ENCODE results near the gene PELI3. TPM values are rescaled to one million over a fixed set of nuclear protein-coding genes. Genes with fewer than 3 reads are reported as not detected.

The PELI3 gene
- total RNA-seq, 4 donors from 2014 or later: 11.4 to 21.8 (median 14.7) TPM

DNA sequence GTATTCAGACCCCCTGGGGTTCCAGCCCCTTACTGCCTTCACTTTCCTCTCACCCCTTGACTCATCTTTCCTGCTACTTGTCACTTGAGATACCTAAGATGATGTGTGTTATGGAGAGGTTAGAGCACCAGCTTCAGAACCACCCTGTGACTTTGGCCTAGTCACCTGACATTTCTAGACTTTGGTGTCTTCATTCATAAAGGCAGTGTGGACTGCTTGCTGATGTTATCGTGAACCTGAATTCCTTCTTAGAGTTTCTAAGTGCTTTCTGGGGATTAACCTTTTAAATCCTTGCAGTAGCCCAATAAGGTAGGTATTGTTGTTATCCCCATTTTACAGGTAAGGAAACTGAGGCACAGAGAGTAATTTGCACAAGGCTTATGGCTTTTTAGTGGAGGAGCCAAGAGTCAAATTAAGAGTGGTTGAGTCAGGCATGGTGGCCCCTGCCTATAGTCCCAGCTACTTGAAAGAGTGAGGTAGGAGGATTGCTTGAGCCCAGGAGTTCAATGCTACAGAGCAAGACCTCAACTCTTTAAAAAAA, 38.6 kb downstream of the PELI3 start:
- intact Hi-C loops (cut with DNase I): no loop called here
- DNase-seq: no peak
- Histone ChIP-seq H3K9me3 (no peaks in the 10 kb centered on the region), H3K27me3 (no peaks in the 10 kb centered on the region), H3K27ac (no peak overlapping the region), H3K4me1 (peaks cover 0 to 3% of the 10 kb centered on the region in 2 donors), H3K4me3 (replicated peaks in 1 of 3) (no peak overlapping the region), H3K36me3 (peaks cover 1 to 3% of the 10 kb centered on the region in 2 donors)
- 90 to 95% methylated on average over 1 of the region's 1 CpG for WGBS, 2 donors
- TF ChIP-seq, protein P1, sequence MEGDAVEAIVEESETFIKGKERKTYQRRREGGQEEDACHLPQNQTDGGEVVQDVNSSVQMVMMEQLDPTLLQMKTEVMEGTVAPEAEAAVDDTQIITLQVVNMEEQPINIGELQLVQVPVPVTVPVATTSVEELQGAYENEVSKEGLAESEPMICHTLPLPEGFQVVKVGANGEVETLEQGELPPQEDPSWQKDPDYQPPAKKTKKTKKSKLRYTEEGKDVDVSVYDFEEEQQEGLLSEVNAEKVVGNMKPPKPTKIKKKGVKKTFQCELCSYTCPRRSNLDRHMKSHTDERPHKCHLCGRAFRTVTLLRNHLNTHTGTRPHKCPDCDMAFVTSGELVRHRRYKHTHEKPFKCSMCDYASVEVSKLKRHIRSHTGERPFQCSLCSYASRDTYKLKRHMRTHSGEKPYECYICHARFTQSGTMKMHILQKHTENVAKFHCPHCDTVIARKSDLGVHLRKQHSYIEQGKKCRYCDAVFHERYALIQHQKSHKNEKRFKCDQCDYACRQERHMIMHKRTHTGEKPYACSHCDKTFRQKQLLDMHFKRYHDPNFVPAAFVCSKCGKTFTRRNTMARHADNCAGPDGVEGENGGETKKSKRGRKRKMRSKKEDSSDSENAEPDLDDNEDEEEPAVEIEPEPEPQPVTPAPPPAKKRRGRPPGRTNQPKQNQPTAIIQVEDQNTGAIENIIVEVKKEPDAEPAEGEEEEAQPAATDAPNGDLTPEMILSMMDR (IDR thresholded peaks at IDR 0.05): no peak
- TF ChIP-seq POLR2A (IDR thresholded peaks at IDR 0.05): no peak

DNA sequence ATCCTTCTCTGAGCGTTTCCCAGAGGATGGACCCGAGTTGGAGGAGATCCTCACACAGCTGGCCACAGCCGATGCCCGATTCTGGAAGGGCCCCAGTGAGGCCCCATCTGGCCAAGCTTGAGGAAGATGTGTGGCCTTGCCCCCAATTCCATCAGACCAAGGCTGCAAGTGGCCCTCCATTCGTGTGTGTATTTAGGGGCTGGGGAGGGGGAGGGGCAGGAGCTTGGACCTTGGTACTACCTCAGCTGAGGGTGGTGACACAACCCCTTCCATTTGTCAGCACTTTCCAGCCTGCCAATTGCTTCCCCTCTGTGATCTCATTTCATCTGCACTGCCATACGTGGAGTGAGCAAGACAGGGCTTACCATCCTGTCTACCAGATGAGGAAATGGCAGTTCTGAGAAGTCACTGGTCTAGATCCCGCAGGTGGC, 42.4 kb downstream of the PELI3 start:
- H3K27me3 ChIP-seq: no peaks in the 10 kb centered on the region
- H3K36me3 ChIP-seq: peaks cover 0 to 3% of the 10 kb centered on the region in 2 donors
- no peak overlapping the region for H3K4me3 ChIP-seq (replicated peaks in 1 of 3)
- H3K4me1 ChIP-seq: peaks cover 0 to 10% of the 10 kb centered on the region in 2 donors
- no peak for TF ChIP-seq POLR2A (IDR thresholded peaks at IDR 0.05)
- TF ChIP-seq, protein P1 (IDR thresholded peaks at IDR 0.05): no peak
- no peaks in the 10 kb centered on the region for H3K9me3 ChIP-seq
- intact Hi-C loops (cut with DNase I): no loop called here
- 86 to 90% methylated on average over 5 to 7 of the region's 7 CpGs for WGBS, 2 donors
- no peak overlapping the region for H3K27ac ChIP-seq
- DNase-seq: no peak

DNA sequence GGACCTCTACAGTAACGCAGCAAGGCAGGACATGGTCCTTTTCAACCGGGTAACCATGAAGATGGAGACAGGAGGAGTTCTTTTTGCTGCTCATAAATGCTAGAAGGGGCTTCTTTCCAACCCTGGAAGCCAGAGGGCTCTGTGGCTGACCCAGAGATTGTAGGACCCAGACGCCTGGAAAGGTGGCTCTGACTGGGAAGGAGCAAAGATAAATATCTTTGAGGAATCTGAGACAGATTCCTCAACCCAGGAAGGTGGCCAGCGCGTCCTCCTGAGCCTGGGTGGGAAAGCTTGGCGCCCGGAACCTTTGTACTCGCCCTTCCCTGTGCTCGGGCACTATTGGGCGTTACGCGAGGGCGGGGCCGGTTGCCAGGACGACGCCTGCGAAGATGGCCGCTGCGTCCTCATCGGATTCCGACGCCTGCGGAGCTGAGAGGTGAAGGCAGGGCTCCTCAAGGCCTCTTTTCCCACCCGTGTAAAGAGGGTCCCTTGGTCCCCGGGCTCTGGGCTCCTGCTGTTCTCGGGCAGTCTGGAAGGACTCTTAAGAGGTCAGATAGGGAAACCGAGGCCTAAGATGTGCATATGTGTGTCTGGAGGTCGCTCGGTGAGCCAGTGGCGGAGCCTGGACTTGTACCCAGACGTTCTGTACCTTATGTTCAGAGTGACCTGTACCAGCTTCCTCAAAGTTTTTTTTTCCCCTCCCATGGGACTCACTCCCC, 43.7 kb downstream of the PELI3 start, which contains the start of gene BBS1:
Gene BBS1, plus strand, starts transcription at position 365 of the 719 bp plus-strand sequence. Its CDS starts 25 bp downstream, at position 390.
- Histone ChIP-seq H3K4me3 (replicated peaks in 1 of 3) (peak within 1 kb of the TSS; percentile 55 to 75 (median 75)), H3K27ac (peak within 1 kb of the TSS in 1 of 3 donors; percentile 59), H3K36me3 (peaks cover 0 to 5% of the 10 kb centered on the region in 2 donors), H3K4me1 (peaks cover 0 to 10% of the 10 kb centered on the region in 2 donors), H3K9me3 (no peaks in the 10 kb centered on the region), H3K27me3 (no peaks in the 10 kb centered on the region)
- DNase-seq: peak; percentile 85 to 87
- intact Hi-C loops (cut with DNase I): no loop called here
- 2 to 3% methylated on average over 11 to 25 of the region's 31 CpGs for WGBS, 2 donors
- TF ChIP-seq, protein P1 (IDR thresholded peaks at IDR 0.05): no peak
- TF ChIP-seq POLR2A (IDR thresholded peaks at IDR 0.05): peak in 1 of 2 donors; percentile 67

DNA sequence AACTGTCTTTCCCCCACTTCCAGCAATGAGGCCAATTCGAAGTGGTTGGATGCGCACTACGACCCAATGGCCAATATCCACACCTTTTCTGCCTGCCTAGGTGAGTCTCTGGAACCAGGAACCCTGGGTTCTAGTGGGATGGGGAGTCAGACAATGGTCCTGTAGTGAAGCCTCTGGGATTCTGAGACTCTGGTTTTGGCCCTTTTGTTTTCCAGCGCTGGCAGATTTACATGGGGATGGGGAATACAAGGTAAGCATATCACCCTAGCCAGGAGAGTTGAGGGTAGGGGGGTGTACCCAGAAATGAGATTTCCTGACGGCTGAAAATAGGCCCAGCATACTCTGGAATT, 44.3 kb downstream of the PELI3 start:
- no peak for DNase-seq
- intact Hi-C loops (cut with DNase I): no loop called here
- Histone ChIP-seq H3K27ac (peak overlapping the region in 1 of 3 donors; percentile 59), H3K4me1 (peaks cover 0 to 10% of the 10 kb centered on the region in 2 donors), H3K36me3 (peaks cover 0 to 5% of the 10 kb centered on the region in 2 donors), H3K27me3 (no peaks in the 10 kb centered on the region), H3K9me3 (no peaks in the 10 kb centered on the region), H3K4me3 (replicated peaks in 1 of 3) (peak overlapping the region; percentile 55 to 75 (median 75))
- TF ChIP-seq POLR2A (IDR thresholded peaks at IDR 0.05): no peak
- TF ChIP-seq, protein P1 (IDR thresholded peaks at IDR 0.05): no peak
- 3 to 7% methylated on average over 5 of the region's 5 CpGs for WGBS, 2 donors

DNA sequence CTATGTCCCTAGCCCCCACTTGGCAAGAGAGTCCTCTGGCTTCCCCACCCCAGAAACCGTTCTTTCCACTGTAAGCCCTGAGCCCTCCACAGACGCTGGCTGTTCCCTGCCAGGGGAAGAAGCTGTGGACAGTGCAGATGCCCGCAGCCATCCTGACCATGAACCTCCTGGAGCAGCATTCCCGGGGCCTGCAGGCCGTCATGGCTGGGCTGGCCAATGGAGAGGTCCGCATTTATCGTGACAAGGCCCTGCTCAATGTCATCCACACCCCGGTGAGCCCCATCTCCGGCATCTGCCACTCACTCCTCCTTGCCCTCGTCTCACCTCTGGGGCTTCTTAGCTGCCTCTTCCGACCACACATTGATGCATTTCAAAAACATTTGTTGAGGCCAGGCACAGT, 56.9 kb downstream of the PELI3 start:
- H3K9me3 ChIP-seq: no peaks in the 10 kb centered on the region
- H3K27me3 ChIP-seq: no peaks in the 10 kb centered on the region
- no peak overlapping the region for H3K27ac ChIP-seq
- H3K4me1 ChIP-seq: no peaks in the 10 kb centered on the region
- no peak for DNase-seq
- intact Hi-C loops (cut with DNase I): no loop called here
- no peak overlapping the region for H3K4me3 ChIP-seq (replicated peaks in 1 of 3)
- peaks cover 32 to 38% of the 10 kb centered on the region in 2 donors for H3K36me3 ChIP-seq
- WGBS, 2 donors: 90 to 92% methylated on average over 10 to 11 of the region's 11 CpGs
- no peak for TF ChIP-seq POLR2A (IDR thresholded peaks at IDR 0.05)
- TF ChIP-seq, protein P1 (IDR thresholded peaks at IDR 0.05): no peak
